ENCODE data around the gene BTNL3. TPM values are rescaled to one million over a fixed set of nuclear protein-coding genes. Genes with fewer than 3 reads are reported as not detected.

Gene BTNL3
- not detected for total RNA-seq

- intact Hi-C loops (cut with DNase I), result no loop called here
- H3K27ac ChIP-seq, result no peak within 1 kb of the TSS
- H3K9me3 ChIP-seq, result no peaks in the 10 kb centered on the region
- no peak for DNase-seq (ENCODE audit: low spot score in 2 of 2)
- no peaks in the 10 kb centered on the region for H3K4me1 ChIP-seq
- no peaks in the 10 kb centered on the region for H3K36me3 ChIP-seq
- no peak for TF ChIP-seq CTCF (IDR thresholded peaks at IDR 0.05)
- H3K4me3 ChIP-seq, result no peak within 1 kb of the TSS
- no peaks in the 10 kb centered on the region for H3K27me3 ChIP-seq
Measured at GRCh38 chr5:180988592-180988991, at the start of gene BTNL3. TSS of gene BTNL3 (plus strand) at chr5:180988846. CDS start at chr5:180989029, 183 bp downstream.

- H3K4me1 ChIP-seq, result no peaks in the 10 kb centered on the region
- DNase-seq (ENCODE audit: low spot score in 2 of 2), result no peak
- H3K9me3 ChIP-seq, result no peaks in the 10 kb centered on the region
- no peak overlapping the region for H3K4me3 ChIP-seq
- no peak overlapping the region for H3K27ac ChIP-seq
- no peaks in the 10 kb centered on the region for H3K36me3 ChIP-seq
- intact Hi-C loops (cut with DNase I), result no loop called here
- H3K27me3 ChIP-seq, result no peaks in the 10 kb centered on the region
- TF ChIP-seq CTCF (IDR thresholded peaks at IDR 0.05), result no peak
Measured at GRCh38 chr5:180950291-180950949, 38.2 kb upstream of the BTNL3 start.

GRCh38 chr5:180959661-180960060, 29.0 kb upstream of the BTNL3 start:
- DNase-seq (ENCODE audit: low spot score in 2 of 2), result no peak
- TF ChIP-seq CTCF (IDR thresholded peaks at IDR 0.05), result no peak
- Histone ChIP-seq H3K27me3 (no peaks in the 10 kb centered on the region), H3K4me1 (no peaks in the 10 kb centered on the region), H3K4me3 (no peak overlapping the region), H3K27ac (no peak overlapping the region), H3K36me3 (no peaks in the 10 kb centered on the region), H3K9me3 (no peaks in the 10 kb centered on the region)
- intact Hi-C loops (cut with DNase I), result no loop called here

GRCh38 chr5:180960209-180960608, 28.4 kb upstream of the BTNL3 start:
- H3K36me3 ChIP-seq, result no peaks in the 10 kb centered on the region
- no peaks in the 10 kb centered on the region for H3K4me1 ChIP-seq
- H3K4me3 ChIP-seq, result no peak overlapping the region
- no peak for TF ChIP-seq CTCF (IDR thresholded peaks at IDR 0.05)
- H3K9me3 ChIP-seq, result no peaks in the 10 kb centered on the region
- intact Hi-C loops (cut with DNase I), result no loop called here
- H3K27ac ChIP-seq, result no peak overlapping the region
- no peaks in the 10 kb centered on the region for H3K27me3 ChIP-seq
- no peak for DNase-seq (ENCODE audit: low spot score in 2 of 2)

- H3K27me3 ChIP-seq, result no peaks in the 10 kb centered on the region
- no peak for TF ChIP-seq CTCF (IDR thresholded peaks at IDR 0.05)
- no peaks in the 10 kb centered on the region for H3K4me1 ChIP-seq
- no peak overlapping the region for H3K27ac ChIP-seq
- no peak for DNase-seq (ENCODE audit: low spot score in 2 of 2)
- H3K9me3 ChIP-seq, result no peaks in the 10 kb centered on the region
- no peak overlapping the region for H3K4me3 ChIP-seq
- intact Hi-C loops (cut with DNase I), result no loop called here
- no peaks in the 10 kb centered on the region for H3K36me3 ChIP-seq
Measured at GRCh38 chr5:180969406-180969805, 19.2 kb upstream of the BTNL3 start.

GRCh38 chr5:180970336-180970735, 18.3 kb upstream of the BTNL3 start:
- Histone ChIP-seq H3K4me1 (no peaks in the 10 kb centered on the region), H3K9me3 (no peaks in the 10 kb centered on the region), H3K27ac (no peak overlapping the region), H3K36me3 (no peaks in the 10 kb centered on the region), H3K4me3 (no peak overlapping the region), H3K27me3 (no peaks in the 10 kb centered on the region)
- no peak for TF ChIP-seq CTCF (IDR thresholded peaks at IDR 0.05)
- intact Hi-C loops (cut with DNase I), result no loop called here
- DNase-seq (ENCODE audit: low spot score in 2 of 2), result no peak
